DND-41 (cell line): ENCODE results near the gene TGFA.

ENCODE experiments used
- ATAC-seq: fragments of 200-7000 bp; cut with Tn5 transposase; 3 replicates; pipeline ENCODE4 v1.9.1; 2021; ENCODE audit warnings: low read depth; ENCODE audit not compliant: insufficient read depth
- DNase-seq: peaks from one replicate; pipeline ENCODE4 v3.0.0-alpha.2; 2020
- H2AFZ ChIP-seq: 2 replicates; pipeline ENCODE4 v1.6.0; 2012; ENCODE audit warnings: low read depth, low read length
- H3K27ac ChIP-seq: 2 replicates; pipeline ENCODE4 v1.5.1; 2012; ENCODE audit warnings: low read length, inconsistent platforms
- H3K27me3 ChIP-seq: fragments of 200-600 bp; sonication (generic); 2 replicates; pipeline ENCODE4 v1.6.0; 2012; ENCODE audit warnings: low read length, mild to moderate bottlenecking, inconsistent platforms; ENCODE audit not compliant: insufficient read depth, poor library complexity
- H3K36me3 ChIP-seq: 2 replicates; pipeline ENCODE4 v1.5.1; 2012; ENCODE audit warnings: low read length, inconsistent platforms; ENCODE audit not compliant: insufficient read depth
- H3K4me1 ChIP-seq: 2 replicates; pipeline ENCODE4 v1.5.1; 2012; ENCODE audit warnings: mild to moderate bottlenecking, low read length; ENCODE audit not compliant: insufficient read depth
- H3K4me2 ChIP-seq: 2 replicates; pipeline ENCODE4 v1.6.0; 2012; ENCODE audit warnings: mild to moderate bottlenecking, moderate library complexity, low read length, inconsistent platforms; ENCODE audit not compliant: insufficient read depth
- H3K4me3 ChIP-seq, 2 experiments: fragments of 200-600 bp in 1 of 2; shearing (Covaris generic) in 1 of 2; 2 replicates each; pipeline ENCODE4 v1.5.1; 2012 to 2016; ENCODE audit warnings: inconsistent platforms in 2 of 2, low read length in 2 of 2, mild to moderate bottlenecking in 2 of 2, low read depth in 1 of 2, moderate library complexity in 1 of 2
- H3K79me2 ChIP-seq: 2 replicates; pipeline ENCODE4 v1.6.0; 2012; ENCODE audit warnings: low read length, inconsistent platforms; ENCODE audit not compliant: insufficient read depth
- H3K9ac ChIP-seq: 2 replicates; pipeline ENCODE4 v1.6.0; 2012; ENCODE audit warnings: low read depth, mild to moderate bottlenecking, inconsistent platforms, low read length, moderate library complexity
- H3K9me3 ChIP-seq: 2 replicates; pipeline ENCODE4 v1.5.1; 2012; ENCODE audit warnings: low read length, moderate library complexity, mild to moderate bottlenecking, inconsistent platforms; ENCODE audit not compliant: insufficient read depth, severe bottlenecking
- H4K20me1 ChIP-seq: 2 replicates; pipeline ENCODE4 v1.6.0; 2012; ENCODE audit warnings: low read length; ENCODE audit not compliant: insufficient read depth
- EZH2 ChIP-seq: IDR thresholded peaks from 3 replicates; pipeline ENCODE4 v1.6.1; 2012; ENCODE audit warnings: borderline replicate concordance, low read depth, mild to moderate bottlenecking, moderate library complexity, low read length, inconsistent platforms; ENCODE audit not compliant: severe bottlenecking
- TF ChIP-seq, protein P1 (sequence below): IDR thresholded peaks from 2 replicates; pipeline ENCODE4 v1.5.1; 2012; ENCODE audit warnings: borderline replicate concordance, low read length, moderate library complexity, mild to moderate bottlenecking; ENCODE audit not compliant: poor library complexity, severe bottlenecking; ENCODE audit errors: extremely low read depth

Gene TGFA

DNA sequence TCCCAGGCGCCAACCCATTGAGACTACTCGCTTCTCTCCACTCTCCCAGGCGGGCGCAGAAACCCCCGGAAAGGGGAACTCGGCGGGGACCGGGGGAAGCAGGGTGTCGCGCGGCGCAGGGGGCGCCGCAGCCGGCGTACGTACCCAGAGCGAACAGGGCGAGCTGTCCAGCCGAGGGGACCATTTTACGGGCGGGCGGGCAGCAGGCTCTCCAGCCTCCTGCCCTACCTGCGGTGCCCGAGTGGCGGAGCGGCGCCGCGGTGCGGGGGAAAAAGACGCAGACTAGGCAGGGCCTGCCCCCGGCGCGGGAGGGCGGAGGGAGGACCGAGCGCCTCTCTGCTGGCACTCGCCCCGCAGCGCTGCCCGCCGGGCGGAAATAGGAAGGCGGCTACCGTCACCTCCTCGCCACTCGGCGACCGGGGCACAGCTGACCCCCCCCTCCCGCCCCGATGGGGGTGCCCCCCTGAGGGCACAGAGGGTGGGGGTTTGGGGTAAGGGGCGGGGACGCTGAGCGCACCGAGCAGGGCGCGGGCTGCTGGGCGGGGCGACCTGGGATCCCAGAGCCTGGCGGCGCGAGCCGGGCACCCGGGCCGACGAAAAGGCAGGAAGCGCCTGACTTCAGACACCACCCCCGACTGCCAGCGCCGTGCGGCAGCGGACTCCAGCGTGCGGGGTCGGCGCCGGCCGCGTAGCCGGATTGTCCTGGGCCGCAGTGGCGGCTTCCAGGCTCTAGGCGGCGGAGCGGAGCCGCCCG, at the start of gene TGFA:
Gene TGFA, minus strand, starts transcription at position 243 of the 754 bp plus-strand sequence. Its CDS starts 59 bp downstream, at position 184.
- H3K9ac ChIP-seq, result peak within 1 kb of the TSS; percentile 39; the same call in 1 of the 2 replicates
- H3K9me3 ChIP-seq, result no peaks in the 10 kb centered on the region
- no peaks in the 10 kb centered on the region for H3K36me3 ChIP-seq
- peak within 1 kb of the TSS; percentile 14 to 59; a peak in 3 of 4 replicates for H3K4me3 ChIP-seq
- H4K20me1 ChIP-seq, result peaks cover 3% of the 10 kb centered on the region; the same call in 1 of the 2 replicates
- TF ChIP-seq EZH2, result peak; percentile 95
- TF ChIP-seq, protein P1, sequence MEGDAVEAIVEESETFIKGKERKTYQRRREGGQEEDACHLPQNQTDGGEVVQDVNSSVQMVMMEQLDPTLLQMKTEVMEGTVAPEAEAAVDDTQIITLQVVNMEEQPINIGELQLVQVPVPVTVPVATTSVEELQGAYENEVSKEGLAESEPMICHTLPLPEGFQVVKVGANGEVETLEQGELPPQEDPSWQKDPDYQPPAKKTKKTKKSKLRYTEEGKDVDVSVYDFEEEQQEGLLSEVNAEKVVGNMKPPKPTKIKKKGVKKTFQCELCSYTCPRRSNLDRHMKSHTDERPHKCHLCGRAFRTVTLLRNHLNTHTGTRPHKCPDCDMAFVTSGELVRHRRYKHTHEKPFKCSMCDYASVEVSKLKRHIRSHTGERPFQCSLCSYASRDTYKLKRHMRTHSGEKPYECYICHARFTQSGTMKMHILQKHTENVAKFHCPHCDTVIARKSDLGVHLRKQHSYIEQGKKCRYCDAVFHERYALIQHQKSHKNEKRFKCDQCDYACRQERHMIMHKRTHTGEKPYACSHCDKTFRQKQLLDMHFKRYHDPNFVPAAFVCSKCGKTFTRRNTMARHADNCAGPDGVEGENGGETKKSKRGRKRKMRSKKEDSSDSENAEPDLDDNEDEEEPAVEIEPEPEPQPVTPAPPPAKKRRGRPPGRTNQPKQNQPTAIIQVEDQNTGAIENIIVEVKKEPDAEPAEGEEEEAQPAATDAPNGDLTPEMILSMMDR, result peak; percentile 78
- ATAC-seq (peak; percentile 82), DNase-seq (peak; percentile 72)
- H3K4me1 ChIP-seq, result peaks cover 22% of the 10 kb centered on the region
- peak within 1 kb of the TSS; percentile 93 for H3K4me2 ChIP-seq
- no peaks in the 10 kb centered on the region for H3K79me2 ChIP-seq
- peak within 1 kb of the TSS; percentile 76 for H2AFZ ChIP-seq
- no peak within 1 kb of the TSS for H3K27ac ChIP-seq
- peaks cover 61% of the 10 kb centered on the region for H3K27me3 ChIP-seq

DNA sequence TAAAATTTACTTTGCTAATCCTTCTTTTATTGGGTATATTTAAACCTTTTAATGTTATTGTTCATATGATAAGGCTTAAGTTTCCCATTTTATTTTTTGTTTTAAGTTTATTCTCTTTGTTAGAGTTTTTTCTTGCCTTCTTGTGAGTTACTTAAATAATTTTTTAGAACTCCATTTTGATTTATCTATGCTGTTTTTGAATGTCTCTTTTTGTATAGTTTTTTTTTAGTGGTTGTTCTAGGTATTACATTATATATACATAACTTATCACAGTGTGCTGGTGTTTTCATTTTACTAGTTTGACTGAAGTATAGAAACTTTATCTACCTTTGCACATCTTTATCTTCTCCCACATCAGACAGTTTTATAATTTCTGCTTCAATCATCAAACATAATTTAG, 49.4 kb upstream of the TGFA start:
- ATAC-seq, result 0 out of 3 replicates have a peak, but pooled peaks have one; percentile 39
- Histone ChIP-seq H3K36me3 (no peaks in the 10 kb centered on the region), H3K9ac (no peak overlapping the region), H2AFZ (no peak overlapping the region), H3K9me3 (no peaks in the 10 kb centered on the region), H3K79me2 (no peaks in the 10 kb centered on the region), H3K4me1 (no peaks in the 10 kb centered on the region), H4K20me1 (no peaks in the 10 kb centered on the region), H3K4me2 (no peak overlapping the region), H3K4me3 (no peak overlapping the region), H3K27me3 (peaks cover 35% of the 10 kb centered on the region), H3K27ac (no peak overlapping the region)
- no peak for DNase-seq
- TF ChIP-seq EZH2, result no peak
- TF ChIP-seq, protein P1, result no peak

DNA sequence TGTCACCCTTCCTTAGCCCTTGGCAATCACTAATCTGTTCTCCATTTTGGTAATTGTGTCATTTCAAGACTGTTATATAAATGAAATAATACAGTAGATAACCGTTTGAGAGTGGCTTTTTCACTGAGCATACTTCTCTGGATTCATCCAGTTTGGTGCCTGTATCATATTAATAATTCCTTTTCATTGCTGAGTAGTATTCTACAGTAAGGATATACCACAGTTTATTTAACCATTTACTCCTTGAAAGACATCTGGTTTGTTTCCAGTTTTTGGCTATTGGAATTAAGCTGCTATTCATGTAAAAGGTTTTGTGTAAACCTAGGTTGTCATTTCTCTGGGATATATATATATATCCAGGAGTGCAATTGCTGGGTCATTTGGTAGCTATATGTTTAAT, 44.6 kb upstream of the TGFA start:
- ATAC-seq, result no peak
- H3K4me1 ChIP-seq, result no peaks in the 10 kb centered on the region

More for the DNA sequence above, 44.6 kb upstream of the TGFA start:
- peaks cover 20% of the 10 kb centered on the region for H3K27me3 ChIP-seq
- no peak overlapping the region for H3K4me2 ChIP-seq
- TF ChIP-seq EZH2, result no peak
- TF ChIP-seq, protein P1, result no peak
- no peaks in the 10 kb centered on the region for H3K36me3 ChIP-seq
- no peaks in the 10 kb centered on the region for H3K79me2 ChIP-seq
- H3K27ac ChIP-seq, result no peak overlapping the region
- DNase-seq, result no peak
- no peaks in the 10 kb centered on the region for H4K20me1 ChIP-seq
- no peak overlapping the region for H2AFZ ChIP-seq
- no peak overlapping the region for H3K4me3 ChIP-seq
- no peaks in the 10 kb centered on the region for H3K9me3 ChIP-seq
- H3K9ac ChIP-seq, result no peak overlapping the region
